Stimulated activated CD8-positive, alpha-beta memory T cell treated with anti-CD3 and anti-CD28 coated beads, Interleukin-15, amount 100 ng/mL, for 4 hours (primary cell): ENCODE data around the gene OSBPL3.
A peak's percentile ranks its signal among the peaks of the same experiment; 100 is the strongest.
"Not testable (repeated sequence)": the region's sequence is repeated elsewhere in the genome, so short reads cannot be mapped to it uniquely, and the experiment has no call there.

ENCODE experiments used
- DNase-seq, 2 donors: peaks; one replicate each; pipeline ENCODE4 v3.0.0-alpha.2; 2020; ENCODE audit warnings: low read depth in 2 of 2

Gene OSBPL3

GRCh38 chr7:24917510-24918239, 62.3 kb downstream of the OSBPL3 start:
- DNase-seq: no peak

GRCh38 chr7:24916463-24917040, 63.4 kb downstream of the OSBPL3 start:
- no peak for DNase-seq

- no peak for DNase-seq
These were observed 65.5 kb downstream of the OSBPL3 start for GRCh38 chr7:24914465-24914859.

GRCh38 chr7:24913801-24914464, 66.0 kb downstream of the OSBPL3 start:
- DNase-seq: no peak

GRCh38 chr7:24912874-24913514, 67.0 kb downstream of the OSBPL3 start:
- DNase-seq: no peak

- DNase-seq: no peak
These were observed 67.6 kb downstream of the OSBPL3 start for GRCh38 chr7:24912424-24912823.

- no peak for DNase-seq
These were observed 68.8 kb downstream of the OSBPL3 start for GRCh38 chr7:24911213-24911603.

- DNase-seq: no peak
These were observed 69.3 kb downstream of the OSBPL3 start for GRCh38 chr7:24910551-24911212.

- DNase-seq: no peak
These were observed 71.3 kb downstream of the OSBPL3 start for GRCh38 chr7:24908727-24909126.

GRCh38 chr7:24908166-24908565, 71.8 kb downstream of the OSBPL3 start:
- DNase-seq: no peak

GRCh38 chr7:24907311-24907886, 72.6 kb downstream of the OSBPL3 start:
- peak in 1 of 2 donors; percentile 2 for DNase-seq

GRCh38 chr7:24905996-24906770, 73.8 kb downstream of the OSBPL3 start:
- no peak for DNase-seq

- not testable (repeated sequence) for DNase-seq
These were observed 76.0 kb downstream of the OSBPL3 start for GRCh38 chr7:24903992-24904391.

GRCh38 chr7:24903559-24903958, 76.4 kb downstream of the OSBPL3 start:
- no peak for DNase-seq

GRCh38 chr7:24902931-24903330, 77.0 kb downstream of the OSBPL3 start:
- DNase-seq: no peak

- no peak for DNase-seq
These were observed 77.7 kb downstream of the OSBPL3 start for GRCh38 chr7:24902276-24902675.

- DNase-seq: no peak
These were observed 80.1 kb downstream of the OSBPL3 start for GRCh38 chr7:24899905-24900304.

GRCh38 chr7:24899161-24899560, 80.8 kb downstream of the OSBPL3 start:
- no peak for DNase-seq

- no peak for DNase-seq
These were observed 81.3 kb downstream of the OSBPL3 start for GRCh38 chr7:24898691-24899090.

- no peak for DNase-seq
These were observed 83.9 kb downstream of the OSBPL3 start for GRCh38 chr7:24896031-24896501.
